NCI-H1417 treated with DMSO at 0.1 percent for 48 hours (cell line): ENCODE measurements around the gene PCSK4.
"Not testable (repeated sequence)": the region's sequence is repeated elsewhere in the genome, so short reads cannot be mapped to it uniquely, and the experiment has no call there.

Experiments
- DNase-seq: peaks from one replicate; lab custom pipeline; 2025; lab: John Stamatoyannopoulos, UW

PCSK4 gene

DNA sequence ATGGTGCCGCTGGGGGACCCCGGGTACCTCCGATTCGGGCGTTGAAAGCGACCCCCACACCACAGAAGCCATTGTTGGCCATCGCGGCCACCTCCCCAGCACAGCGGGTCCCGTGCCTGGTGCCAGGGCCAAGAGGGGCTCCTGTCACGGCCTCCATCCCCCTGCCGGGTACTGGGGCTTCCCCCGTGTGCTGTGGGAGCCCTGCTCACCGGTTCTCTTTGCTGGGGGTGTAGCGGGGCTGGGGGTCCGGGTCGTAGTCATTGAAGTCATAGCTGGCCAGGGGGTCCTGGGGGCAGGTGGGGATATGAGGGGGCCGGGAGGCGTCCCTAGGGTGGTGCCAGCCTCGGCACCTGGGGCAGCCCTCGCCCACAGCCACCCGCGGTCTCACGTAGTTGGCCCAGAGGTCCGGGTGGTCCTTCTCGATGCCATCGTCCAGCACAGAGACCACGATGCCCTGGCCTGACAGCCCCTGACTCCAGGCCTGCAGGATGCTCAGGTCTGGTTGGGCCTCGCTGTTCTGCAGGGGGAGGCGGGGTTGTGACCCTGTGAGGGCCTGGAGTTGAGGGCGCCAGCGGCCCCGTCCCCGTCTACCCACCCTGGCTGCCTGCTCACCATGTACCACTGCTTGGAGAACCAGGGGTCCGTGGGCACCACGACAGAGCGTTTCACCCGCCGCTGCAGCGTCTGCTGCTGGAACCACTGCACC lies 2.4 kb downstream of the PCSK4 start:
- no peak for DNase-seq

DNA sequence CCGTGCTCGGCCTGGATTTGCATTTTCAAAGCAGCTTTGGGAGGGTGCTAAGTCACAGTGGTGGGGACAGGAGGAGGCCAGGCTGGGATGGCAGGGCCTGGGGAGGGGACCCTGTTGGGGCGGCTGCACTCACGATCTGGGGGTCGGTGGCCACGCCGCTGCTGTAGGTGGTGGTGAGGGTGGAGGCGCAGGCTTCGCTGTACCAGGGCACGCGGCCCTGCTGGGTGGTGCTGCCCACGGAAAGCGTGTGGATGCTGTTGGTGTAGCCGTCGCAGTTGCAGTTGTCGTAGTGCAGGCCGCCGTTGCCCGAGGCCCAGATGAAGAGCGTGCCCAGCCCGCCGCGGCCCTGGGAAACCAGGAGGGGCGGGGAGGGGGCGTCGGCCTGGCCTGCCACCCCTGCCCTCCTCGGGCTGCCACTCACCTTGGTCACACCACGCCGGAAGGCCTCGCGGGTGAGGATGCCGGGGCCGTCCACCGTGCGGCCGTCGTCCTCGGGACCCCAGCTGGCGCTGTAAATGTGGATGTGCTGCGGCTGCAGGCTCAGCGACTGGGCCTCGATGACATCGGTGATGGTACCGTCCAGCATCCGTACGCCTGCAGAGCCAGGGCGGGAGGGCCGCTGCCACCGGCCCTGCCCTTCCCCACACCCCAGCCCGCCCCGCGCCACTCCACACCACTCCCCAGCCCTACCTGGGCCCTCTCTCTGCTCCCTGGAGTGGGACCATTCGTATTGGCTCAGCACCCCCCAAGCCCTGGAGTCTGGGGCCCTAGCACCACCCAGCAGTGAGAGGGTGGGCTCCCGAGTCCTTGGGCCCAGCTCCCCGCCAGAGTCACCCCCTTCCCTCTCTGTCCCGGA lies 3.2 kb downstream of the PCSK4 start:
- DNase-seq = no peak

GRCh38 chr19:1483979-1484428 lies 6.1 kb downstream of the PCSK4 start:
- DNase-seq = no peak

DNA sequence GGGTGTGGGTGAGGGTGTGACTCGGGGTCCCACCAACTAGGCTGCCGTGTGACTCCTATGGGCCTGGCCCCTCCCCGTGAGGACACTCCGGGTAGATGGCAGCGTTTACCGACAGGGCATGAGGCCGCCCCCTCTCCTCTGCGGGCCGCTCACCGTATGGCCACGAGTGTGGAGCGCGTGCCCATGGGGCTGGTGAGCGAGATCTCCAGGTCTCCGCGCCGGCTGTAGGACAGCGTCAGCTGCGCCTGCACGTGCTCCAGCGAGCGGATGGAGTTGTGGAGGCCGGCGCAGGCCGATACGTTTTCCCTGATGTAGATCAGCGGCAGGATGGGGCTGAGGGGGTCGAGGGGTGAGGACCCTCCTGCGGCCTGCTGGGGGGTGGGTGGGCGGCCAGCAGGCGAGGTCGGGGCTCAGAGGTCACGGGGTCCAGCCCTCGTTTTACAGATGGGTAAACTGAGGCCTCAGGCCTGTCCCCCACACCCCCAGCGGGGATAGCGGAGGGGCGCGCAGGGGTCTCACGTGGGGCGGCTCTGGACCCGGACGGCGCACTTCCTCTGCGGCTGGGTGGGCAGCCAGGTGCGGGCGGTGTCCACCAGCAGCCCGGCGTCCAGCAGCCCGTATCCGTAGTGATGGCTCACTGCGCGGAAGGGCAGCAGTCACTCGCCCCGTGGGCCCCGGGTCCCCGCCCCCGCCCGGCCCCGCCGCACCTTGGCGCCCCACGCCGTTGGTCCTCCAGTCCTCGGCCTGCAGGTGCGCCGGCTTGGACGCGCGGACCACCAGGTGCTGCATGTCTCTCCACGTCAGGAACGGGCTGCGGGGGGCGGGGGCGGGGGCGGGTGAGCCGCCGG lies 6.8 kb downstream of the PCSK4 start:
- DNase-seq = no peak

DNA sequence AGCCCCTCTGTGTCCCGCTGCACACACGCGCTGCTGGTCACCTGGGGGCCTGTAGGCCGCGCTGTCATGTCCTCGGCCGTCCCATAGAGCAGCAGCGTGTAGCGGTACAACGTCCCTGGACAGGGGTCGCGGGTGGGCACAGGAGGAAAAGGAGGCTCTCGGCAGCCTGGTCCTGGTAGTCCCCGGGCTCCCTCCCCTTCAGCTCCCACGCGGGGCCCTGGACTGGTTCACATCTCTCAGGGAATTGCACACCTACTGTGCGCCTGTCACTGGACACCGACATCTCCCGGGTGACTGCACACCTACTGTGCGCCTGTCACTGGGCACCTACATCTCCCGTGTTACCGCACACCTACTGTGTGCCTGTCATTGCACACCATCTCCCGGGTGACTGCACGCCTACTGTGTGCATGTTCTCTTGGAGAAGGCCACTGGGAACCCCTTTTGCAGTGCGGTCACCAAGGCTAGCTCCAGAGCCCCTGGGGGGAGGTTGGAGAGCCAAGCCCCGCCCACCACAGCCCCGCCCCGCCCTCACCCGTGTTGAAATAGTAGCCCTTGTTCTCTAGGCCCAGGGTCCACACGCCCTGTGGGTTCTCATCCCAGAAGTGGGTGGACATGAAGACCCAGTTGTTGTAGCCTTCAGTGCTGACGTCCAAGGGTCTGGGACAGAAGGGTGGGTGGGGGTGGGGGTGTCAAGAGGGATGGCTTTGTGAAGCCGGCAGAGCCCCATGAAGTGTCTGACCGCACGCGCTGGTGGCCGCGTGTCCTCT lies 7.6 kb downstream of the PCSK4 start:
- DNase-seq = no peak

DNA sequence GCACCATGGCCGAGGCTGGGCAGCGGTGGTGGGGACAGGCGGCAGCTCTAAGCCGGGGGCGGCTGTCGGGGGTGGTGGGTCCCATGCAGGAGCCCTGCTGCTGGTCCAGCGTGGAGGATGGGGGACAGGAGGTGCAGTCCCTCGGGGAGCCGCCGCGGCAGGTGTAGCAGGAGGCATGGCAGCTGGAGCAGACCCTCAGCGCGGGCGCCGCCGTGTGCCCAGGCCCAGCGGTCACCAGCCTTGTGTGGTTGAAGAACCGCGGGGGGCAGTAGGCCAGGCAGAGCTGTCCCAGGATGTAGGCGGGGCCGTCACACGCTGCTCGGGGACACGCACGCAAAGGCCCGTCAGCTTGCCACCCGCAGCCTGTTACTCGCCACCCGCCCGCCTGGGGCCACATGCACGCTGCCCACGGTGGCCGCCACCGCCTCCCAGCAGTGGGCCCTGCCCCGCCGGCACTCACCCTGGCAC lies 8.2 kb downstream of the PCSK4 start:
- no peak for DNase-seq

DNA sequence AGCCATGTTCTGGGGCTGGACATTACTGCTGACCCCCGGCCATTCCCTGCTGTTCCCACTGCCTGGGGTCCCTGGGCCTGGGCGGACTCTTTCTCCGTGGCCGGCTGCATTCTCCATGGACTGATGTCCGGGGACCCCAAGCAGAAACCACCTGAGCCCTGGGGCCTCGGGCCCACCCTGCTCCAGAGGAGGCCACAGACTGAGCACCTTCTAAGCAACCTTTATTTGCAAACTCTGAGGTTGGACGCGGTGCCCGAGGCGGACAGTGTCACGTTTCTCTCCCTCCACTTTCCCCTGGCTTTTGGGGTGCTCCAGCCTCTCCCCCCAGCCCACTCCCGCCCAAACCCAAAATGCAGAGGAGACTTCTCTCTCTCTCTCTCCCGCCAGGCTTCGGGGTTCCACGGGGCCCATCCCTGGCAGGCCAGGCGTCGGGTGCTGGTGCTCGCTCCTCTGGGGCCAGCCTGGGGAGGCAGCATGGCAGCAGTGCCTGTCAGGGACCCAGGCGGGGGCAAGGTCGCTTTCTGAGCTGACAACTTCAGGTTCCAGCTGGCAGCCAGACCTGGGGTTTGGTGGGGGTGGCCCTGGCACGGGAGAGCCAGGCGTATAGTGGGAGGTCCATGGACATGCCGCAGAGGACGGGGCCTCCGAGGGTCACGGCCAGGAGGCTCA lies 8.8 kb downstream of the PCSK4 start:
- no peak for DNase-seq

- DNase-seq = peak; percentile 83
Measured at GRCh38 chr19:1478934-1479707, 11.0 kb downstream of the PCSK4 start, which contains the start of gene C19orf25. C19orf25 (minus strand) TSS chr19:1479215; CDS start chr19:1478903, 312 bp downstream.

GRCh38 chr19:1477056-1477455 lies 13.1 kb downstream of the PCSK4 start:
- DNase-seq = not testable (repeated sequence)

- no peak for DNase-seq
Measured at GRCh38 chr19:1475751-1476437, 14.3 kb downstream of the PCSK4 start.

DNA sequence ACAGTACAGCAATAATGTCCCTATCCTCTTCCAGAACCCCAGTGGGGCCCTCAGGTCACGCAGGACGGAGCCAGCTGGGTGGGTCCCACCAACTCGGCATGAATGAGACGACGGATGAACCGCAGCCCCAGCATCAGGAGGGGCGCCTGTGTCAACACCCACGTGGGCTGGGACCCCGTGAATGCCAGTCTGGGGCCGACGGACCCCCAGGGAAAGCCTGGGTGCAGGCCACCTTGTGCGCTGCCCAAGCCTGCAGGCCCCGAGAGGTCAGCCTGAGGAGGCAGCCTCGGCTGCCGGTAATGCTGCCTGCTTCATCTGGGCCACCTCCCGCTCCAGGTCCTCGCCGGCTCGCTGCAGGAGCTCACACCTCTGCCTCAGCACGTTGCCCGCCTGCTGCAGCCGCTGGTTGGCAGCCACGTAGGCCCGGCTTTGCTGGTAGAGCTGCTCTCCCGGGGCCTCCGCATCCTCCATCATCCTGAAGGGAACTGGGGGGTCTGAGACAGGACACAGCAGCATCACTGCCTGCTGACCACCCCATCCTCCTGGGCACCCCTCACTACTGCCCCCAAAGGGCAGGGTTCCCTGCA lies 15.3 kb downstream of the PCSK4 start:
- no peak for DNase-seq

GRCh38 chr19:1474011-1474764 lies 16.0 kb downstream of the PCSK4 start:
- no peak for DNase-seq

GRCh38 chr19:1473085-1473851 lies 16.9 kb downstream of the PCSK4 start:
- no peak for DNase-seq

DNA sequence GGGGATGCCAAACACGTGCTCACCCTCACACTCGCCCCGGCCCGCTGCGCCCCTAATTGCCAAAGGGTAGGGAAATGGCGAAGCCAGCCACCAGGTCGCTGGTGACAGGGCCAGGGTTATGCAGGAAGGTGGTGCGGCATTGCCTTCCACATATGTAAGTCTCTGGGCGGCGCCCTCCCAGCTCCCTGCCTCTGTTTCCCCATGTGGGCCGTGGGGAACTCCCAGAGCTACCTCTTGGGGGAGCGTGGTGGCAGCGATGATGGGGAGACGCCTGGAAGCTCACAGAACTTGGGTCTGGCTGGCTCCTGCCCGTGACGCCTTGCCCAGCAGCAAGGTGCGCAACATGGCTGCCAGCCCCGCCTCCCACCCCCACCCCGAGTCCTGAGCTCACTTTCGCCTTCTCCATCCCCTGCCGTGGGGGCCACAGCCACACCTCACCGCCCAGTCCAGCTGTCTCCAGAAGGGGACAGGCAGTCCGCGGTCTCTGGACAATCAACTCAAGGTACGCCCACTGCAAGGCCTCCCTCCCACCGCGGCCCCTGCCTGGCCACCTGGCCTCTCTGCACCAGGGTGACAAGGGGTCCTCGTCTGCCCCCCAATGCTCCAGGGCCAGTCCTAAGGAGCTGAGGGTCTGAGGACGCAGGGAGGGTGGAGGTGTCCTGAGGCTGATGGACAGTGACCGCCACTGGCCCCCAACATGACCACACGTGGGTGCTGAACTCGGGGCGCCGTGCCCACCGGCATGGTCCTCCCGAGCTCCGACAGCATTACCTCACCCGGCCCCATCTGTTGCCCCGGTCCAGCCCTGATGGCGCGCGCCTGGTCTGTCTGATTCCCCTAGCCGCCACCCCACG lies 17.7 kb downstream of the PCSK4 start:
- no peak for DNase-seq

GRCh38 chr19:1471515-1472160 lies 18.5 kb downstream of the PCSK4 start:
- no peak for DNase-seq

GRCh38 chr19:1471010-1471514 lies 19.1 kb downstream of the PCSK4 start:
- no peak for DNase-seq
